Suppressor macrophage (primary cell): ENCODE measurements around the gene PLEKHG2.
"Not testable (repeated sequence)": the region's sequence is repeated elsewhere in the genome, so short reads cannot be mapped to it uniquely, and the experiment has no call there.

ENCODE experiments used
- DNase-seq, 4 experiments: peaks; one replicate each; pipeline ENCODE4 v3.0.0-alpha.2; 2020 to 2022

PLEKHG2 gene

GRCh38 chr19:39448271-39448670, 35.8 kb downstream of the PLEKHG2 start:
- DNase-seq: peak; percentile 27 to 52 (median 41)

DNA sequence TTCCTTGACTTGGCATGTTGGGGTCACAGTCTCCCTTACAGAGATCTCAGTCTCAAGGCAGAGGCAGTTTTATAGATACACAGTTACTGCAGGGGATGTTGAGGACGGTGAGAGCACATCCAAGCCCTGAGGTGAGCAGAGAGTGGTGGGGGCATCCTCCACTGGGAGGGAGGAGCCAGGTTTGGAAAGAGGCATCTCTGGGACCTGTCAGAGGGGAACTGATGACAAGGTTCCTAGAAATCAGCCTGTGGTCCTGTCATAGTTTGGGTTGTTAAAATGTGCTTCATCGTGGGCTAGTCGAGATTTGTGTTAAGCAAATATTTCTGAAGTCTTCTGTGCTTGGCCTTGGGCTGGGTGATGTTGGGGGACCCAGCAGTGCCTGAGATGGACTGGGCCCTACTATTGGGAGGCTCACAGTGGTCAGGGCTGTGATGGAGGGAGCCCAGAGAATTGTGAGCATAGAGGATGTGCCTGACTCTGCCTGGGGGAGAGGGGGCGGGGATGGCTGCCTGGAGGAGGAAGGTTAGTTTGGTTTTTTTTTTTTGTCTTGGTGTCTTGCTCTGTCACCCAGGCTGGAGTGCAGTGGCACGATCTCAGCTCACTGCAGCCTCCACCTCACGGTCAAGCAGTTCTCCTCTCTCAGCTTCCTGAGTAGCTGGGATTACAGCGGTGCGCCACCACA, 36.8 kb downstream of the PLEKHG2 start:
- DNase-seq: peak in 1 of 4 experiments; percentile 14

GRCh38 chr19:39451257-39451656, 38.8 kb downstream of the PLEKHG2 start:
- DNase-seq: not testable (repeated sequence)

DNA sequence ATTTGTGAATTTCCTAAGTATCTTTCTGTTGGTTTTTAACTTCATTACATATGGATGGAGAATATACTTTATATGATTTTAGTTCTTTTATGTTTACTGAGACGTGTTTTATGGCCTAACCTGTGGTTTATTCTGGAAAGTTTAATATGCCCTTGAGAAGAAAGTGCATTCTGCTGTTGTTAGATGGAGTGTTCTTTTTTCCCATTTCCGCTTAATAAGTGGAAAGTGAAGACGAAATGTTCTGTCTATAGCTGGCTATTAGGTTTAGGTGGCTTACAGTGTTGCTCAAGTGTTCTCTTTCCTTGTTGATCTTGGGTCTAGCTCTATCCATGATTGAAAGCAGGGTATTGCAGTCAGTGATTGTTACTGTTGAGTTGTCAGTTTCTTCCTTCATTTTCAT, 50.9 kb downstream of the PLEKHG2 start:
- no peak for DNase-seq

DNA sequence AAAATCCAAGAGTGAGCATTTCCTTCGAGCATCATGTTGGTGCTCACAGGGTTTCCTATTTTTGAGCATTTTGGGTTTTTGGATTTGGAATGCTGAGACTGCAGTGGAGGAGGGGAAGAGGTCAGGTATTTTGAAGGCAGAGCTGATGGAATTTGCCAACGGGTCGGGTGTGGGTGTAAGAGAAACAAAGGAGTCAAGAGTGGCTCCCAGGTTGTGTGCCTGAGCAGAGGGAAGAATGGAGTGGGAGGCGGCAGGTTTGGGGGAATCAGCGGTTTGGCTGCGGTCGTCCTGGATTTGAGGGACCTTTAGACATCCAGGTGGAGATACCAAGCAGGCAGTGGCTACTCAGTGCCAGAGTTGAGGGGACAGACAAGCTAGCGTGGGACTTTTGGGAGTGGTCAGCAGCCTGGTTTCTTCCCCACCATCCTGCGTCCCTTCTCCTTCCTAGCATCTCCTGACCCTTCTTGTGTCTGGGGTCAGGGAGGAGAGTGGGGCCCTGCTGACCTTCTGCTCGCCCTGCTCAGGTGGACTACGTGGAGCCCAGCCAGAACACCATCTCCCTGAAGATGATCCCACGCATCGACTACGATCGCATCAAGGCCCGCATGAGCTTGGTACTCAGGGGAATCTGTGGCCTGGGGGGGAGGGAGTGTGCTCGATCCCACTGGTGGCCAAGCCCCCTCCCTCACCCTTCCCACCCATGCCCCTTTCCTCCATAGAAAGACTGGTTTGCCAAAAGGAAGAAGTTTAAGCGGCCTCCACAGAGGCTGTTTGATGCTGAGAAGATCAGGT, 53.7 kb downstream of the PLEKHG2 start:
- no peak for DNase-seq

DNA sequence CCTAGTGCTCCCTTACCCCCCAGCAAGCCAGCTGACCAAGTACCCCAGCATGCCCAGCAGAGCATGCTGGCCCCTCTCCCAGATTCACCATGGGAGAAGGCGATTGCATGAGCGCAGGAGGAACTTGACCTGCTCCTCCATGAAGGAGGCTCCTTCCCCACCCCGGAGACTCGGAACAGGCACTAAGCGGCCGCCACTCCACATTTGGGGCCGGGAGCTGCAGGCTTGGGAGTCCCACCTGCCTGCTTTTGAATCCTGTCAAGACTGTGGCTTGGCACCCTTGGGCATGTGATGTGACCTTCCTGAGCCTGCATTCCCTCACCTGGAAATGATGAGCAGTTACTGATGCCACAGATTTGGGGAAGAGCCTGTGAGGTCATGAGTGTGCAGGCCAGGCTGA, 55.5 kb downstream of the PLEKHG2 start:
- no peak for DNase-seq

DNA sequence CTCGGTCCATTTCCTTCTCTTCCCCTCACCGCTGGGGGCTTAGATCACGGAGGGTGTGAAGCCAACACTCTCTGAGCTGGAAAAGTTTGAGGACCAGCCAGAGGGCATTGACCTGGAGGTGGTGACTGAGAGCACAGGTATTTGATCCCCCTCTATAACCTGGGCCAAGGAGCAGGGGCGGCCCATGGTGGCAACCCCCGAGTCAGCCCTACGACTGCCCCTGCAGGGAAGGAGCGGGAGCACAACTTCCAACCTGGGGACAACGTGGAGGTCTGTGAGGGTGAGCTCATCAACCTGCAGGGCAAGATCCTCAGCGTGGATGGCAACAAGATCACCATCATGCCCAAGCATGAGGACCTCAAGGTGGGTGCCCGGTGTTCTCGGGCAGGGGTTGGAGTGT, 56.6 kb downstream of the PLEKHG2 start:
- DNase-seq: no peak

DNA sequence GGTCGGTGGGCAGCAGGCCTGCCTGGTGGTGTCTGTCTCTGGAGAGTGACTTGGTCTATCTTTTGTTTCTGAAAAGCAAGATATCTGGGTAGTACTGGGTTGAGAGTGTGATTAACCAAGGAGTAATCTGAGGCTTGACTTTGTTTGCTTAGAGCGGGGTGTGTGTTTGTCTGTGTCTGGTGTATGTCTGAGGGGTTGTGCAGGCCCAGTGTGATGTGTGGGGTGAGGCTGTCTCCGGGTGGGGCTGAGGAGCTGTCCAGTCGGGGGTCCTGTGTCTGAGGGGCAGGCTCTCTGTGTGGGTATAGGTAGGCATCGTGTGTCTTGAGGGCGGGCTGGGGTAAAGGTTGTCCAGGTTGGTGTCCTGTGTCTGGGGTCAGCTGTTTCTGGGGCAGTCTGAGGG, 57.1 kb downstream of the PLEKHG2 start:
- DNase-seq: no peak

DNA sequence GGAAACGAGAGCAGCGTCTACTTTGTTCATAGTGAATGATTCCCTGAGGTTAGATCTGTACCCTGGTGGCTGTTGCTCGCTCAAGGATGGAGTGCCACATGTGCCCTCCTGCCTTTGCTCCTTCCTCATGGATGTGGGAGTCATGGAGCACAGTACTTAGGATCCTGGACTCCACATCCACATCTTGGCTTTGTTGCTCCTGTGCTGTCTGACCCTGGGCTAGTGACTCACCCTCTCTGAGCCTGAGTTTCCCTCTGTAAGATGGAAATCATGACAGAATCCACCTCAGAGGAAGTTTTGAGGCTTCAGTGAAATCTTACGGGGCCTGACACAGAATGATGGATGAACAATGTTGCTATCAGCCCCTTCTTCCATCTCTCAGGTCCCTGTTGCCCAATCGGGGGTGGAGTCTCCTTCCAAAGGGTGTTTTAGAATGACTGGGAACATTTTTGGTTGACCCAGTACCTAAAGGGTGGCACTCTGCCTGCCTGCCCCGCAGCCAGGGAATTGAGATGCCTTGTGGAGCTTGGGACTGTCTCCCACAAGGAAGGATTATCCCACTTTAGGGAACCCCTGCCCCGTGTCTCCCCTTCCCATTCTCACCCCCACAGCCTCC, 58.4 kb downstream of the PLEKHG2 start:
- no peak for DNase-seq

- DNase-seq: peak in 2 of 4 experiments; percentile 2 to 3
These were observed 59.5 kb downstream of the PLEKHG2 start for GRCh38 chr19:39471756-39472536.

DNA sequence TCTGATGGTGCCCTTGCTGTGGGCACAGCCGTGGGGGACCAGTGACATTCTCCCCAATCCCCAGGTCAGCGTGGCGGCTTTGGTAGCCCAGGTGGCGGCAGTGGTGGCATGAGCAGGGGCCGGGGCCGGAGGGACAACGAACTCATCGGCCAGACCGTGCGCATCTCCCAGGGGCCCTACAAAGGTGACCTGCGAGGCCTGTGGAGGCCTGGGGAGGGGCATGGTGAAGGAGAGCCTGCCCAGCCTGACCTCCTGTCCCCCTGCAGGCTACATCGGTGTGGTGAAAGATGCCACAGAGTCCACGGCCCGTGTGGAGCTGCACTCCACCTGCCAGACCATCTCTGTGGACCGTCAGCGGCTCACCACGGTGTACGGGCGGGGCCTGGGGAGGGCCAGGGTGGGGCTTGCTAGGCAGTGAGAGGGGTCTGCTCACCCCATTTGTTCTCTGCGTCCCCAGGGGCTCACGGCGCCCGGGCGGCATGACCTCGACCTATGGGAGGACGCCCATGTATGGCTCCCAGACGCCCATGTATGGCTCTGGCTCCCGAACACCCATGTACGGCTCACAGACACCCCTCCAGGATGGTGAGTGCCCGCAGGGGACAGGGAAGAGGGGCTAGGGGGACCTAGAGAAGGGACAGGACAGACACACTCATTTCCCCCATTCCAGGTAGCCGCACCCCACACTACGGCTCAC, 60.4 kb downstream of the PLEKHG2 start:
- DNase-seq: no peak

DNA sequence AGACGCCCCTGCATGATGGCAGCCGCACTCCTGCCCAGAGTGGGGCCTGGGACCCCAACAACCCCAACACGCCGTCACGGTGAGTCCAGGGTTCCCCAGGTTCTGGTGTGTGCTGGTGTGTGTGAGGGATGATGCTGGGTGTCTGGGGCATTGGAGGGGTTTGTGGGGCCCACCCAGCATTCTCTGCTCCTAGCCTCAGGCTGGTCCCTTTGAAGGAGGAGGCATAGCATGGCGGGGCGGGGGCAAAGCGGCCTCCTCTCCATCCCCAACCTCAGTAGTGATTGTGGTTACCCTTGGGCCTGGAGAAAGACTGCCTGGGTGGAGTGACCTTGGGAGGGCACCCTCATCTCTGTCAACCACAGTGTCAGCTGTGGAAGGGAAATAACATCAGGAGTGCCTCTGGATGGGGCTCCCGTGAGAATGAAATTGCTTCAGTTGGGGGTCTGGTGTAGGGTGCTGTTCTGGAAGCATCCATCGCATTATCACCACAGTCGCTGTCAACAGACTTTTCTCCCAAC, 61.0 kb downstream of the PLEKHG2 start:
- DNase-seq: no peak

- DNase-seq: peak; percentile 46 to 77 (median 54)
These were observed 61.7 kb downstream of the PLEKHG2 start for GRCh38 chr19:39474139-39474620.

DNA sequence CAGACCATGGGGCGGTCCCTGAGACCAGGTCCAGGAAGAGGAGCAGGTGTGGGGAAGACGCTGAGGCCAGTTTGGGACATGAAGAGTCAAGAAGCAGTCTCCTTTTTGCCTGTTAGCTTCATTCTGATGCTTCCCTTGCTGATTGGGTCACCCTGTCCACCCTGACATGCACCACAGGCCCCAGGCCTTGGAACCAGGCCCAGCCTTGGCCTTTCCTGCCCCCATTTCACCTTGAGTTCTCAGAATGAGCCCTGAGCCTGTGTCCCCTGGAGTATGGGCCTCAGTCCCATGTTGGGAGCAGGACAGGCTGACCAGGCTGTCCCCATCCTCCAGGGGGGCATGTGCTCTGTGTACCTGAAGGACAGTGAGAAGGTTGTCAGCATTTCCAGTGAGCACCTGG, 63.3 kb downstream of the PLEKHG2 start:
- DNase-seq: no peak
